ENCODE results near the gene MGAT4C. TPM values are rescaled to one million over a fixed set of nuclear protein-coding genes. Genes with fewer than 3 reads are reported as not detected.

Gene MGAT4C
- total RNA-seq, result 0.07 and 0.13 TPM in 2 replicates

DNA sequence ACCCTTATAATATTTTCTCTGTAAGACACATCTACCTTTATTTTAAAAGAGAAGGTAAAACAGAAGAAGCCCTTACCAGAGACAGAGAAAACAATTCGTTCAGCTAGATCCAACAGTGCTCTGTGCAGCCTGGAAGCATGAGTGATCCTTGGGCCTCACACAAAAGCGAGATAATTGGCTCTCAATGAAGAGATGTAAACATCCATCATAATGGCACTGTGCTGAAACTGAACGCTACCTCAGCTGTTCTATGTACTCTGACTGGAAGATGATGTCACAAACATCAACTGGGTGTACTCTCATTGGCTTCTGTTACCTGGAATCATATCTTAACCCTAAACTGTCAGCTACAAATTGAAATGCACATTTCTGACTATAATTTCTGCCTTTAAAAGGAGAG lies at the start of gene MGAT4C:
TSS of gene MGAT4C (minus strand) at position 229 of the 400 bp plus-strand sequence.

Measured in smooth muscle cell of the pulmonary artery (primary cell).